Peyer's patch (tissue), 4 donors: Measurements from ENCODE around the gene ARIH2.

ENCODE experiments used
- POLR2A ChIP-seq, 2 donors: fragments of 450-650 bp; IDR thresholded peaks; one replicate each; pipeline ENCODE4 v1.5.1; 2017; ENCODE audit warnings: antibody characterized with exemption in 2 of 2, mild to moderate bottlenecking in 2 of 2, moderate library complexity in 2 of 2
- TF ChIP-seq, protein P1 (sequence below), 6 experiments: fragments of 450-650 bp in 4 of 6; fragments of 200-600 bp in 2 of 6; sonication (generic) in 1 of 6; IDR thresholded peaks; one replicate each; pipeline ENCODE4 v1.5.1; 2017 to 2019; ENCODE audit warnings: antibody characterized with exemption in 6 of 6, mild to moderate bottlenecking in 3 of 6, moderate library complexity in 1 of 6

DNA sequence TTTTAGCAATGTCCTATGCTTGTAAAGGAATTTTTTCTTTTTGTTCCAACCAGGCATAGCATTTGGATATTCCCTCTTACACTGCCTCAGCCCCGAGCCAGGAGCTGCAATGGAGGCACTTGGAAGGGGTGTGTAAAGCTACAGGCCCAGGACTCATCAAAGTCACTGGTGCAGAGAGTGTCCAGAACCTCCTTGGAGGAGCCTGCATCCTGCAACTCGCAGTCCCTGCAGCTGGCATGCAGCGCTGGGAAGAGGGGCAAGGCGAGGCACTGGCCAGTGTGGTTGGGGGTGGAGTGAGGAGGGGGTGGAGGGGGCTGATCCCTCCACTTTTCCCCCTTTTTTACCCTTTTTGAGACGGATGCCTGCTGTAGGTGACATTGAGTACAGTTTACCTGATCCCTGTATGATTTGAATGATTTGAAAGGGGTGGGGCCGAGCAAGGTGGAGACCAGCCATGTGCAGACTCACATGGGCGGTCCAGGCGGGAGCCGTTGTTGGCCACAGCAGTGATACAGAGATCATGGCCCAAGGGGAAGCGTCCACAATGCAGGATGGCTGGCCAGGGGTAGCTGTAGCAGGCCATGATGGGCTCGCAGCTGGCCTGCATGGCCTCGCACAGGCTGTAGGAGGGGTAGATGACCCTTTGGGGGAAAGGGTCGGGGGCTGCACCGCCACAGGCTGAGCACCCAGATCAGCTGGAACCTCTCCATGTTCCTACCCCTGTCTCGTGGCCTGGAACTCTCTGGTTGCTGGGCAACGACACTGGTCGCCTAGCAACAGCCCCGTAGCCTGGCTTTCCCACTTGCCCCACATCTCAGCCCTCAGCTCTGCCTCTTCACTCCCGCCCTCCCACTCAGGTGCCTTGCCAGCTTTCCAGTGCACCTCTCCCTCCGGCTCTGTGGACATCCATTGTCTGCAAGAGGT is 79.3 kb downstream of the ARIH2 start:
- TF ChIP-seq, protein P1, sequence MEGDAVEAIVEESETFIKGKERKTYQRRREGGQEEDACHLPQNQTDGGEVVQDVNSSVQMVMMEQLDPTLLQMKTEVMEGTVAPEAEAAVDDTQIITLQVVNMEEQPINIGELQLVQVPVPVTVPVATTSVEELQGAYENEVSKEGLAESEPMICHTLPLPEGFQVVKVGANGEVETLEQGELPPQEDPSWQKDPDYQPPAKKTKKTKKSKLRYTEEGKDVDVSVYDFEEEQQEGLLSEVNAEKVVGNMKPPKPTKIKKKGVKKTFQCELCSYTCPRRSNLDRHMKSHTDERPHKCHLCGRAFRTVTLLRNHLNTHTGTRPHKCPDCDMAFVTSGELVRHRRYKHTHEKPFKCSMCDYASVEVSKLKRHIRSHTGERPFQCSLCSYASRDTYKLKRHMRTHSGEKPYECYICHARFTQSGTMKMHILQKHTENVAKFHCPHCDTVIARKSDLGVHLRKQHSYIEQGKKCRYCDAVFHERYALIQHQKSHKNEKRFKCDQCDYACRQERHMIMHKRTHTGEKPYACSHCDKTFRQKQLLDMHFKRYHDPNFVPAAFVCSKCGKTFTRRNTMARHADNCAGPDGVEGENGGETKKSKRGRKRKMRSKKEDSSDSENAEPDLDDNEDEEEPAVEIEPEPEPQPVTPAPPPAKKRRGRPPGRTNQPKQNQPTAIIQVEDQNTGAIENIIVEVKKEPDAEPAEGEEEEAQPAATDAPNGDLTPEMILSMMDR (IDR thresholded peaks at IDR 0.05), result no peak
- TF ChIP-seq POLR2A (IDR thresholded peaks at IDR 0.05), result no peak
